Natural killer cell (primary cell): ENCODE data around the gene LHFPL2. TPM values are rescaled to one million over a fixed set of nuclear protein-coding genes. Genes with fewer than 3 reads are reported as not detected.

Experiments used
- ATAC-seq, 3 donors: fragments of 150-1000 bp in 2 of 3; fragments of 200-7000 bp in 1 of 3; cut with Tn5 transposase; 1 replicate in 1 of 3; 2 replicates in 2 of 3; pipeline ENCODE4 v1.10.0; 2021; ENCODE audit warnings: mild to moderate bottlenecking in 2 of 3, moderate library complexity in 2 of 3
- DNase-seq, 2 donors: peaks; one replicate each; pipeline versions ENCODE4 v3.0.0 to v3.0.0-alpha.2; 2013 to 2021; ENCODE audit warnings: mixed read lengths in 1 of 2
- H3K27ac ChIP-seq: one replicate; pipeline ENCODE4 v1.5.1; 2013; ENCODE audit warnings: mild to moderate bottlenecking, low read length
- H3K27me3 ChIP-seq: one replicate; pipeline ENCODE4 v1.6.1; 2013; ENCODE audit warnings: low read length; ENCODE audit not compliant: control insufficient read depth, insufficient read depth
- H3K36me3 ChIP-seq: one replicate; pipeline ENCODE4 v1.6.1; 2013; ENCODE audit warnings: low read length; ENCODE audit not compliant: control insufficient read depth, insufficient read depth
- H3K4me1 ChIP-seq: one replicate; pipeline ENCODE4 v1.6.1; 2013; ENCODE audit warnings: low read length; ENCODE audit not compliant: control insufficient read depth, insufficient read depth
- H3K4me3 ChIP-seq: one replicate; pipeline ENCODE4 v1.5.1; 2013; ENCODE audit warnings: low read length
- H3K9me3 ChIP-seq: one replicate; pipeline ENCODE4 v1.6.1; 2013; ENCODE audit warnings: low read length; ENCODE audit not compliant: control insufficient read depth, insufficient read depth
- H3K27ac Mint-ChIP-seq, 2 donors: one replicate each; pipeline ENCODE4 v1.8.0; 2022; ENCODE audit warnings: mild to moderate bottlenecking in 2 of 2, mixed read lengths in 2 of 2, moderate library complexity in 1 of 2
- H3K27me3 Mint-ChIP-seq, 2 donors: one replicate each; pipeline ENCODE4 v1.8.0; 2022; ENCODE audit warnings: low read depth in 2 of 2, mixed read lengths in 2 of 2
- H3K36me3 Mint-ChIP-seq: one replicate; pipeline ENCODE4 v1.8.0; 2022; ENCODE audit warnings: mixed read lengths
- H3K4me1 Mint-ChIP-seq, 2 donors: one replicate each; pipeline ENCODE4 v1.8.0; 2022; ENCODE audit warnings: mixed read lengths in 2 of 2
- H3K4me3 Mint-ChIP-seq: one replicate; pipeline ENCODE4 v1.8.0; 2022; ENCODE audit warnings: mild to moderate bottlenecking, moderate library complexity, mixed read lengths
- H3K9me3 Mint-ChIP-seq, 2 donors: one replicate each; pipeline ENCODE4 v1.8.0; 2022; ENCODE audit warnings: mixed read lengths in 2 of 2
- WGBS: methylation state at CpG from one replicate; pipeline ENCODE4 v1.1.7; 2013; ENCODE audit warnings: missing lambda C conversion rate; ENCODE audit not compliant: insufficient coverage; 5-methylcytosine and 5-hydroxymethylcytosine counted together
- intact Hi-C: fragments of 100-400 bp; cut with micrococcal nuclease; formaldehyde crosslinking; loops from one replicate; pipeline ENCODE4 v1.14.2; 2022
- total RNA-seq, 4 donors: library from RNA; stranded (reverse); fragments of 120-200 nt in 1 of 4; gene quantifications; one replicate each; pipeline versions ENCODE4 v1.2.3 to v1.2.4, GENCODE V29; 2013 to 2022
- TF ChIP-seq, protein P1 (sequence below): fragments of 200-600 bp; IDR thresholded peaks from one replicate; pipeline ENCODE4 v1.8.0; 2022; ENCODE audit warnings: antibody characterized with exemption

Gene LHFPL2
- total RNA-seq, 3 donors from 2014 or later (not counting 1 experiment from before 2014, with no cell fraction given) = 0.85 to 1.9 (median 1.00) TPM

DNA sequence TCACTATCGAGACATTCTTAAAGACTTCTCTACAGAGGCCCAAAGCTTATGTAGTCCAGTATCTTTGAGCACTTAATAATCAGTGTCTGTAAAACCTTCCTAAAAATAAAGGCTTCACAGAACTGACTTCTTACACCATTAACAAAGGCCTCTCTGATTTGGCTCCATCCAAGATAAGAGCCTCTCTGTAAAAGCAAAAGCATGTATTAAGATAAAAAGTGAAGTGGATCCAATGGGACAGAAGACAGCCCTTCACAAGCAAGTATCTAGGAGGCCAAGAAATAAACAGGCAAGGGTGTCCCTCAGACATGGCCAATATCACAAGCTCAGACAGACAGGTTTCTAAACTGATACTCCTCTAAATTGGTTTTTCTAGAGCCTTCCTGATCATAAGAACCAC is 11.9 kb downstream of the LHFPL2 start:
- no peak for DNase-seq
- H3K4me1 ChIP-seq = no peaks in the 10 kb centered on the region
- H3K27ac ChIP-seq = no peak overlapping the region
- Mint-ChIP-seq H3K4me1 (peaks cover 0 to 4% of the 10 kb centered on the region in 2 donors), H3K27ac (no peak overlapping the region), H3K4me3 (no peak overlapping the region), H3K9me3 (no peaks in the 10 kb centered on the region), H3K36me3 (no peaks in the 10 kb centered on the region), H3K27me3 (peaks cover 7 to 10% of the 10 kb centered on the region in 2 donors)
- no peak overlapping the region for H3K4me3 ChIP-seq
- ATAC-seq = no peak
- WGBS = 100% methylated on average over 1 of the region's 1 CpG
- intact Hi-C loops = no loop called here
- no peaks in the 10 kb centered on the region for H3K27me3 ChIP-seq
- H3K9me3 ChIP-seq = no peaks in the 10 kb centered on the region
- no peaks in the 10 kb centered on the region for H3K36me3 ChIP-seq
- TF ChIP-seq, protein P1, sequence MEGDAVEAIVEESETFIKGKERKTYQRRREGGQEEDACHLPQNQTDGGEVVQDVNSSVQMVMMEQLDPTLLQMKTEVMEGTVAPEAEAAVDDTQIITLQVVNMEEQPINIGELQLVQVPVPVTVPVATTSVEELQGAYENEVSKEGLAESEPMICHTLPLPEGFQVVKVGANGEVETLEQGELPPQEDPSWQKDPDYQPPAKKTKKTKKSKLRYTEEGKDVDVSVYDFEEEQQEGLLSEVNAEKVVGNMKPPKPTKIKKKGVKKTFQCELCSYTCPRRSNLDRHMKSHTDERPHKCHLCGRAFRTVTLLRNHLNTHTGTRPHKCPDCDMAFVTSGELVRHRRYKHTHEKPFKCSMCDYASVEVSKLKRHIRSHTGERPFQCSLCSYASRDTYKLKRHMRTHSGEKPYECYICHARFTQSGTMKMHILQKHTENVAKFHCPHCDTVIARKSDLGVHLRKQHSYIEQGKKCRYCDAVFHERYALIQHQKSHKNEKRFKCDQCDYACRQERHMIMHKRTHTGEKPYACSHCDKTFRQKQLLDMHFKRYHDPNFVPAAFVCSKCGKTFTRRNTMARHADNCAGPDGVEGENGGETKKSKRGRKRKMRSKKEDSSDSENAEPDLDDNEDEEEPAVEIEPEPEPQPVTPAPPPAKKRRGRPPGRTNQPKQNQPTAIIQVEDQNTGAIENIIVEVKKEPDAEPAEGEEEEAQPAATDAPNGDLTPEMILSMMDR = no peak

DNA sequence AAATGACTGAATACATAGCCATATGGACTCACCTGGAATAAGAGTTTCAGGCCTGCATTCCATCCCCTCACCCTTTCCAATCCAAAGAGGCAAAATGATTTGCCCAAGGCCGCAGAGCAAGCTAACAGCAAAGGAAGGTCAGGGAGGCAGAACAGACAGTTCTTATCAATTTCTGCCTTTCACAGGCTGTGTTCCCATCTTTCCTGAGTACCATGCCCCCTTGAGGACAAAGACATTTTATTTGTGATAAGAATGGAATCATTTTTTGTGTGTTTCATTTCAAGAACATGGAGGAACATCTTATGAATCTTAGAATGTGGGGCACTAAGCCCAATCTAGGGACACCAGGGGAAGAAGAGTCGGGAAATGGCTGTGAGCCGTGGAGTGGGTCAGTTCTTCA is 13.9 kb downstream of the LHFPL2 start:
- Mint-ChIP-seq H3K4me3 (no peak overlapping the region), H3K9me3 (no peaks in the 10 kb centered on the region), H3K36me3 (no peaks in the 10 kb centered on the region), H3K4me1 (peaks cover 0 to 4% of the 10 kb centered on the region in 2 donors), H3K27ac (no peak overlapping the region), H3K27me3 (peaks cover 7 to 10% of the 10 kb centered on the region in 2 donors)
- DNase-seq (no peak), ATAC-seq (no peak)
- intact Hi-C loops = no loop called here
- H3K27ac ChIP-seq = no peak overlapping the region
- no peaks in the 10 kb centered on the region for H3K27me3 ChIP-seq
- H3K4me3 ChIP-seq = no peak overlapping the region
- TF ChIP-seq, protein P1 = no peak
- H3K36me3 ChIP-seq = no peaks in the 10 kb centered on the region
- H3K4me1 ChIP-seq = no peaks in the 10 kb centered on the region
- 91% methylated on average over 3 of the region's 3 CpGs for whole genome bisulfite sequencing
- no peaks in the 10 kb centered on the region for H3K9me3 ChIP-seq

DNA sequence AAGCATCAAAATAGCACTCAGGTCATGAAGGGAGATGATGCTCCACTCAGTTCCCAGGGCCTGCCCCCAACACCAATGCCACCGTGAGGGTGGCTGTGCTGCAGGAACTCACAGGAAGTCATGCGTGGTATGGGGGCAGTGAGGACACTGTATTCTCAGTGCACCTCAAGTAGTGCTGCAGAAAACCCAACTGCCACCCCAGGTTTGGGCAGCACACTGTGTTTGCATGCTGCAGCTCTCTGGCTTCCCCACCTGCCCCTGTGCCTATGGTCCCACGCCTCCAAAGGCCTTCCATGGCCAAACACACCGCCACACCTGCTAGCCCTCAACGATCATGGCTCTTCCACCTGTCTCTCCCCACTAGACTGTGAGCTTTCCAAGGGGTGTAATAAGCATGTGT is 14.3 kb downstream of the LHFPL2 start:
- TF ChIP-seq, protein P1 = no peak

DNA sequence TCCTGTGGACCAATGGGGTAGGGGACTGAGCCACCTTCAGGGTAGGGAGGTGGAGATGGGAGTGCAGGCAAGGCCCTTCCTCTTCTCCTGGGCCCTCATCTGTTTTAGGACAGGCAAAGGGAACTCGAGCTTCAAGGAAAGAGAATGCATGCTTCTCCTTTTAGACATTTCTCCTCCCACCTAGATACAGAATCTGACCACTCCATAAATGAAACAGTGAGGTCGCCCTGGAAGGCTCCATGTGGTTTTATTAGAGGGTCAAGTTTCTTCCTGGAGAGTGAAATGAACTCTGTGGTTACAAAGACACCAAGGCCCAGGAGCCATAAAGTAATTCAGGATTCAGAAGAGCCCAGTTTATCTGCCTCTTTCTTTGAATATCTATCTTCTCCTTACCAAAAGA is 14.9 kb downstream of the LHFPL2 start:
- WGBS = 50% methylated on average over 1 of the region's 2 CpGs
- Histone ChIP-seq H3K9me3 (no peaks in the 10 kb centered on the region), H3K4me3 (no peak overlapping the region), H3K27ac (no peak overlapping the region), H3K36me3 (no peaks in the 10 kb centered on the region), H3K4me1 (no peaks in the 10 kb centered on the region), H3K27me3 (no peaks in the 10 kb centered on the region)
- Mint-ChIP-seq H3K27ac (no peak overlapping the region), H3K27me3 (peaks cover 0 to 10% of the 10 kb centered on the region in 2 donors), H3K4me1 (peaks cover 0 to 4% of the 10 kb centered on the region in 2 donors), H3K36me3 (no peaks in the 10 kb centered on the region), H3K4me3 (no peak overlapping the region), H3K9me3 (no peaks in the 10 kb centered on the region)
- ATAC-seq = no peak
- TF ChIP-seq, protein P1 = no peak
- no peak for DNase-seq
- intact Hi-C loops = no loop called here

More for the DNA sequence above, 14.3 kb downstream of the LHFPL2 start:
- no peak overlapping the region for H3K27ac ChIP-seq
- Mint-ChIP-seq H3K4me1 (peaks cover 0 to 4% of the 10 kb centered on the region in 2 donors), H3K36me3 (no peaks in the 10 kb centered on the region), H3K9me3 (no peaks in the 10 kb centered on the region), H3K27ac (no peak overlapping the region), H3K27me3 (peaks cover 4 to 10% of the 10 kb centered on the region in 2 donors), H3K4me3 (no peak overlapping the region)
- no peak overlapping the region for H3K4me3 ChIP-seq
- 31% methylated on average over 3 of the region's 5 CpGs for WGBS
- H3K9me3 ChIP-seq = no peaks in the 10 kb centered on the region
- no peaks in the 10 kb centered on the region for H3K4me1 ChIP-seq
- intact Hi-C loops = no loop called here
- DNase-seq (no peak), ATAC-seq (no peak)
- H3K27me3 ChIP-seq = no peaks in the 10 kb centered on the region
- no peaks in the 10 kb centered on the region for H3K36me3 ChIP-seq
